HG03060 (cell line): ENCODE results near the gene SEPTIN2.
"Not testable (repeated sequence)": the region's sequence is repeated elsewhere in the genome, so short reads cannot be mapped to it uniquely, and the experiment has no call there.

ENCODE experiments used
- ATAC-seq: cut with Tn5 transposase; IDR thresholded peaks from one replicate; pipeline ENCODE4 v1.9.1; 2021; ENCODE audit warnings: low read depth, moderate number of reproducible peaks; ENCODE audit not compliant: unreplicated experiment

SEPTIN2 gene

DNA sequence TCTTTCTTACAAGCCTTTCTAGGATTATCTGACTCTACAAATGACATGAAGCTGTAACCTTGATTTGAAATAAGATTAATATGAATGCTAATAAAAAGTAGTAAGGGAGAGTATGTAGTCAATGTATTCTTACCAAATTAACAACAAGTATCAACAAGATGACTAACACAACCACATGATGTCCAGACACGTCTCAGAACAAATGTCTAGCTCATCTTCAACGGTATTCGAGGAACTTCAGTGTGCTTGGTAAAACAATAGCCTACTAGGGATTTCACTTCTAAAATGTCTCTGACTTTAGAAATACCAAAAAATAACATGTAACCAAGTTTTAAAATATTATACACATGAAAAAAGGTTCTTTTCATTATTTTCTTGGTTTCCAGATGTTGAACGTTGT, 3.6 kb upstream of the SEPTIN2 start:
- no peak for ATAC-seq

DNA sequence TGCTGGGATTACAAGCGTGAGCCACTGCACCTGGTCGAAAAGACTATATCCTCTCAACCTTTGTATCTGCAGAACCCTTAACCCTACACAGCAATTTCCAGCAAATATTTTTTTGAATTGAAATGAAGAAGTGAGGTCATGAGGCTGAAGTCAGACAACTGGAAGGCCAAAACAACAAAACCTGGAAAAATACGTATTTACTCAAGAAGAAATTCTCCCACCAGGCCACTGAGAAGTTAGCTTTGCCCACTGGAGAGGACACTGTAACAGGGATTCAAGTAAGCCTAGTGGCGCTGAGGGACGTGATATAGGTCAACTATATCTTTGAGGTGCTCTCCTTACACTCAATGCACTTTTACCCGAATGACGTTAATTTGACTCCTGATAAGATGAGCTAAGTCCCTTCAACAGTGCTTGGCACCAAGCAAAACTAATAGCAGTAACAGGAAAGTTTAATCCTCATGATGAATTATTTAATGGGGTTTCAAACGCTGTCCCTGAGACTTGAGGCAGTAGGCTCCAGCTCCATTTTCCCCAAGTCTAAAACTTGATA, 2.1 kb upstream of the SEPTIN2 start:
- no peak for ATAC-seq

DNA sequence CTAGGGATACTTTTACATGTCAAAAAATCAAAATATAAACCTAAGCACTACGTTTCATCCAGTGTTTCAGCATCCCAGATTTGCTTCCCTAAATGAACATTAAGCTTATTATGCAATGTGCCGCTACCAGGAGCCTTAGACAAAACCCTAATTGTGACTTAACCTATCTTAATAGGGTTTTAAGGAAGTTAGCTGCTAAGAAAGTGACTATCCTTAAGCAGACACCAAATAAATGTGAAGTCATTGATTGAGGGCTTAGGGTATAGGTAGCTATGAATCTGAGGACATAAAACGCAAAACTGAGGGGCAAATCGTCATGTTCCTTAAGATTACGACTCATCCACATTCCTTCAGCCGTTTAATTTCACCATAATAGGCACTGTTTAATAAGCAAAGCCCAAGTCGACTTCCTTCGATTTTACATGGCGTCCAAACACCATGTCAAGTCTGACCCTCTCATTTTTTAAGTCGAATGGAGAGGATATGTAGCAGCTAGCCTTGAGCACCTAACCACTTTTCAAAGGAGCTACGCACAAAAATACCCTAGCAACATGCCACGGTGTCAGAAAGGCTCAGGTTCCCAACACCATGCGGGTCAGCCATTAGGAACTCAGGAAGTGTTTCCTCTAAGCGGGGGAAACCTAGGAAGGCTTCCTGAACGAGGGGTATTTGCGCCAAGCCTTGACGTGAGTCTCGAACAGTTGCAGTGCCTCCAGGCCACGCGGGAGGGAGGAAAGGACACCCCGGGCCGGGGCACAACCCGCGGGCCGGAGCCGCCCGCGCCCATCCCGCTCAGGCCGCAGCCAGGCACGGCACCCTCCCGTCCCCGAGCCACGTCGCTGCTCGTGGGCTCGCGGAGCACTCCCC, 1.3 kb upstream of the SEPTIN2 start:
- ATAC-seq = peak; percentile 7

DNA sequence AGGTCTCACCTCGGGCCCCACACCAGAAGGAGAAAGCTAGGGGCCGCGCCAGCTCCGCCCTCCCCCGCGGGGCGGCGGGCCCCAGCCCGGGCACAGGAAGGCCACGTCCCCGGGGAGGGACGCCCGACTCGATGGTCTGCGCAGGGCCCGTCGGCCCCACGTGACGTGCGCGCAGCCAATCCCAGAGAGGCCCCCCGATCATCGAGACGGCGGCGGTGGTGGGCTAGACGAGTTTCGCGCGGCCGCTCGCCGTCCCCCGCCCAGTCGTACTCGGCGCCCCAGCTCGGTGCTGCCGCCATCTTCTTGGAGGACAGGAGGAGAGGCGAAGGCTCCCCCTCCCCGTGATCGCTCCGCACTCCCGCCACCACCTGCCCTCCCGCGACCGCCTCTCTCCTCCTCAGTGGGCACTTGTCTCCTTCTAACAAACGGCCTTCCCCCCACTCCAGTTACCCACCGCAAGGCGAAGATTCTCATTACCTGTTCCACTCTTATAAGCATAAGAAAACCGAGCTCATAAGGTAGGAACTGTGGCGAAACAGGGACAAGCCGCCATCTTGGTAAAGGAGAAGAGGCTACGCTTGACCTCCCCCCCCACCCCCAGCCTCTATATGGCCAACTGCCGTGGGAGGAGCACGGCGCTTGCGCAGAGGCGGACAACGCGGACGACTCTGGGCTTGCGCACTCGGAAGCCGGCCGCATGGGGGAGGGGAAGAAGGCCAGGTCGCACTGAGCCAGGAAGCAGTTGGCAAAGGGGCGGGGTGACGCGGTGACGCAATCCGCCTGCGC, 439 bp upstream of the SEPTIN2 start, which contains the start of gene HDLBP:
Gene HDLBP, minus strand, starts transcription at position 580 of the 786 bp plus-strand sequence. CDS start 48,803 bp downstream, outside the sequence.
- peak; percentile 37 for ATAC-seq

DNA sequence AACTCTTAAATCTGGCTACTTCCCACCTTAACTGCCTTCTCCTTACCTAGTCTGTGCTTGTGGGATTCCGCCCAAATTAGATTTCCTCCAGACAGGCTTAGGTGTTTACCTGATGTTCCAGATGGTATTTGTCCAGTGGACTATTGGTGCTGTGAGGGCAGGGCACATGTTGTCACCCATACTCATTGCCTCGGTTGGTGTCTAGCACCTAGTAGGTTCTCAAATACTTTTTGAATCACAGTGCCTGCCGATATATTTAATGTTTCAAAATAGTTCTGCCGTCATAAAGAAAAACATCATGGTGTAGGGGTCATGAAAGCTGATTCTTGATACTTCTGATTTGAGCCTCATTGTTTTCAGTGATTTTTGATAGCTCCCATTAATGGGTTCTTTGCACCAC, 1.1 kb downstream of the SEPTIN2 start:
- no peak for ATAC-seq

DNA sequence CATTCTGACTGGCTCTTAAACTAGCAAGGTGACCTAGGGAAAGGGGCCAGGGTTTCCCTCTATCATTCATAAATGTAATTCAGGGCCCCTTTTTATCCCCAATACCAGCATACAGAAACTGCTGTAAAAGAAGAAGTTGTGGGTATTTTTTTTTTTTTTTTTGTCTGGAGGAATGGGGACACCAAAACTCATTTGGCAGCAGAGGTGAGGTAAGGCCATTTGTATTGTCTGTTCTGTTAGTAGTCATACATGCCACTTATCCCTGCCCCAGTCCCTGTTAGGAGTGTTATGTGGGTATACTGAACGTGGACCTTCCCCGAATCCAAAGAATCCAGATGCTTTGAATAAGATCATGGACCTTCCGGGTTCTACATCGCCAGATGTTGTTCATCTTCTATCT, 1.7 kb downstream of the SEPTIN2 start:
- no peak for ATAC-seq

DNA sequence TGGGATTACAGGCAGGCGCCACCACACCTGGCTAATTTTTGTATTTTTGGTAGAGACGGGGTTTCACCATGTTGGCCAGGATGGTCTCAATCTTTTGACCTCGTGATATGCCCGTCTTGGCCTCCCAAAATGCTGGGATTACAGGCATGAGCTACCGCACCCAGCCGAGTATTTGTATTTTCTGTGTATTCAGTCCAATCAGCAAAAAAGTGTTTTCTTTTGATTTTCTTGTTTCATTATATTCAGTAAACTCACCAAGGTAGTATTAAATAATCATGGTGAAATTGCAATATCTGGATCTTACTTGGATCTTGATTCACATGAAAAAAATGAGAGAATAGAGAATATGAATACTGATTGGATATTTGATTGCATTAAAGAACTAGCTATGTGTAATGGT, 3.1 kb downstream of the SEPTIN2 start:
- not testable (repeated sequence) for ATAC-seq

DNA sequence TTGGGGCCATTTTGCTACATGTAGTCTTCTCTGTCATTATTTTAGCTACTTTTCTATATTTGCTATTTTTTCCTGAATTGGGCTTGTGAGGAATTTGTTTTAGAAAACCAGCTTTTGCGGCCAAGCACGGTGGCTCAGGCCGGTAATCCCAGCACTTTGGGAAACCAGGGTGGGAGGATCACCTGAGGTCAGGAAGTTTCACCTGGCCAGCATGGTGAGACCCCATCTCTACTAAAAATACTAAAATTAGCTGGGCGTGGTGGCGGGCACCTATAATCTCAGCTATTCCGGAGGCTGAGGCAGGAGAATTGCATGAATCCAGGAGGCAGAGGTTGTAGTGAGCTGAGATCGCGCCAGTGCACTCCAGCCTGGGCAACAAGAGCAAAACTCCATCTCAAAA, 4.7 kb downstream of the SEPTIN2 start:
- no peak for ATAC-seq

DNA sequence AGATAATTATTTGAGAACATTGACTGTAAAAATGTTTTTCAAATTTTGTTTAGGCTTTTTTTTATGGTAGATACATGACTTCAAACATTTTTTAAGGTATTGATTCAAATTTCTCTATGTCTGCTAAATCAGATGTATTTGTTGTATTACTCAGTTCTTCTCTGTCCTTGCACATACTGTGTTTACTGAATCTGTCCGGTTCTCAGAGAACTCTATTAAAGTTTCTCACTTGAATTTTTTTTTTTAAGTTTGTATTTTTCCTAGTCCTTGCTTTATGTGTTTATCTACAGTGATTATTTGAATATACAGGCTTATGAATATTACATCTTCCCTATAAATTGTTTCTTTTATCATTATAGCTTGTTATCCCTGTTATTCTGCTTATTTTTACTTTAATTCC, 5.3 kb downstream of the SEPTIN2 start:
- no peak for ATAC-seq

DNA sequence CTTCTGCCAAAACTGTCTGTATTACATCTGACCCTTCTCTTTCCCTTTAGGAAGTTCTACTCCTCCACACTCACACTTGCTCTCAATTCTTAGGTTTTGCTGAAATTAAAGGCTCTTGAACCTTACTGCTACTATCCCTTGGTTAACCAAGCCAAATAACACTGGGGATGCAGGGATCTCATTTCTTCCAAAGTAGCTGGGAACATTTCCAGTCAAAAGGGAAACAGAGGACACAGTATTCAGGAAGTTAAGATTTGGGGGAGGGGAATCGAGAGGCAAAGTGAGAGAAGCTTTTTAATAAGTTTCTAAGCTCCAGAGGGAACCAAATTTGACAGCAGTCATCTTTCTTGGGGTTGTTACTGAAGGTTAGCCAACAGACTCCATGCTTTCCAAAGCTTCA, 6.2 kb downstream of the SEPTIN2 start:
- no peak for ATAC-seq

DNA sequence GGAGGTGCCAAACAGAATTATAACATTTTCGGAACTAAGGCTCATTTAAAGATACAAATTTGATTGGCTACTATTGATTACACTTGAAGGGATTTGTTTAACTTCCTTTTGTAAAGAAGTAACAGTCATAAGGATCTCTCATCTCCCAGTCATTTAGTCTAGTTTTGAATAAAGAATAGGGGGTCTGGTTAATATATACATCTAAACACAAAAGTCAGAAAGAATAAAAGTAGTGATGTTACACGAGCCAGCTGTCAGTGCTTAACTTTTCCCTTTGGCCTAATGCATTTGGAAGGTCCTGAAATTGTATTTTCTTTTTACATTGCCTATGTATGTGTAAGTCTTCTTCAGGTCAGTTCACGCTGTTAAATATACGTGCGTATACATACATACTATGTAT, 8.1 kb downstream of the SEPTIN2 start:
- no peak for ATAC-seq

DNA sequence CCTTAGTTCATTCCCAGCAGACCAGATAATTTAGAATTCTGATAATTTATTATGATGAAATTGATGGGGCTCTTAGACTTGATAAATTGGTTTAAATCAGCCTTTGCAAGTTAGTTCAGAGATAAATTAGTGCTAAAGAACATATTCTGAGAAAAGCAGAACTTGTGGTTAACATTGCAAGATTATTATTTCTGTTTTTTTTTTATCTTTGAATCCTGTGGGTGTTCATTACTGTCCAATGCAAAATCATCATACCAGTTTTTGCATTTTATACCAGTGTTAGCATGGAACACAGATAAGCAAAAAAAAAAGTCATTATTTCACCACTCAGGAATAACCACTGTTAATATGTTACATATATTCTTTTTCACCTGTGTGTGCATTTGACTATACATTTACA, 9.1 kb downstream of the SEPTIN2 start:
- ATAC-seq = no peak

DNA sequence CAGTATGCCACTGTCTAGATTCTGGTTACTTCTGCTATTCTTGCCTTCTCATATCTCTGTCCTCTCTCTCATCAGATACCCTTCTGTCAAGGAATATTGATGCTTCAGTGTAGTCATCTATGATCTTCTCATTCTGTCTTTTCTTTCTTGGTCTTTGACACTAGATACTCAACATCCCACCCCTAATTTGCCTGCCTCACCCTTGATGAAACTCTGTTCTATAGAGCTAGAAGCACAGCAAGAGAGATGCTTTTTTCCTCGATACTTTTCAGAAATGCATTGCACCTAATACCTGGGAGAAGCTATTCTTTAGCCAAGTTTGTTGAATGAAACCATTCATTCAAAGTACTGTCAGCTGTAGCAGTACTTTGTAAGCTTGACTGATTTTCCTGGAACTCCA, 9.5 kb downstream of the SEPTIN2 start:
- ATAC-seq = no peak

DNA sequence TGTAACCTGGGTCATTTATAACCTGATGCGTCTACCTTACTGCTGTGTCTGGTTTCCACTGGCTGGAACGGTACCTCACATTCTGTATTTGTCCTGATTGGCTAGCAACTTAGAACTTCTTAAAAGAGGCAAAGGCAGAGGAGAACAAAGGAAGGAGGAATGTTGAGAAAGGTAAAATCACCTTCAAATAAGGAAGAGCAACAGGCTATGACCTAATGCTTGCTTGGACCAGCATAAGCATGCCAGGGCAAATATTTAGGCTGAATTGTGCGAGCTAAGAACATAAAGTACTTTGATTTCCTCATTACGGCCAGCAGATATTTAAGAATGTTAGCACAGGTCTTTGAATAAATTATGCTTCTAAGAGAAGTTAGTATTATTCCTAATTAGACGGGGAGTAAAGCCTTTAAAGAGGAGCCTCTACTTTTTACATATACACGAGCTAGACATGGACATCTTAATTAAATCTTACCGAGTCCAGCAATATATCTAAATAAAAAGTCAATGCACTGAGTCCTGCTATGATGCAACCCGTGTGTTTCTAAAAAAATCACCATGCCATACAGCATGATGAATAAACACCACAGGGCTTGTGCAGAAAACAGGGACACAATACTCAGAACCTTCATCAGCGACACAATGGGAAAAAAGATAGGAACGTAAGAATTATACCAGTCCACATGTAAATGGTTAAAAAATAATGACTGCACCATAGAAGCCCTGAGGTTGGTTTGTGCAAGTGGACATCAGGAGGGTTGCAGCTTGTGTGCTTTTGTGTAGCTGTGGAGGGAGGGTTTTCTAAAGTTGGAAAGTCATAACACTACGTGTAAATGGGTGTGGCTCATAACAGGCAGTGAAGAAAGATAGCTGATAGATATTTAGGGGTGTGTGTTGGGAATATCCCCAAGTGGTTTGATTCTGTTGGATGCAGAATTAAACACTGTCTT, 14.2 kb downstream of the SEPTIN2 start:
- ATAC-seq = no peak

DNA sequence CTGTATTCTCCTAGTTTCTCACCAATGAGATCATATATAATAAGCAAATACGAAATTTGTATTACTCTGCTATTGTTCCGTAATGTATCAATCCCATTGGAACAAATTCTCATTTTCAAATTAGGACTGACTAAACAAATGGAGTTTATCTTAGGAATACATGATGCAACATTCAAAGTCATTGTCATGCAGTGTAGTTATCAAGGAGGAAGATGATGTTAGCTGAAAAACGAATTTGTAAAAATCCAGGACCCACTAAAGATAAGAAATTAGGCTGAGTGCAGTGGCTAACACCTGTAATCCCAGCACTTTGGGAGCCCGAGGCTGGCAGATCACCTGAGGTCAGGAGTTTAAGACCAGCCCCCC, 14.9 kb downstream of the SEPTIN2 start:
- no peak for ATAC-seq

DNA sequence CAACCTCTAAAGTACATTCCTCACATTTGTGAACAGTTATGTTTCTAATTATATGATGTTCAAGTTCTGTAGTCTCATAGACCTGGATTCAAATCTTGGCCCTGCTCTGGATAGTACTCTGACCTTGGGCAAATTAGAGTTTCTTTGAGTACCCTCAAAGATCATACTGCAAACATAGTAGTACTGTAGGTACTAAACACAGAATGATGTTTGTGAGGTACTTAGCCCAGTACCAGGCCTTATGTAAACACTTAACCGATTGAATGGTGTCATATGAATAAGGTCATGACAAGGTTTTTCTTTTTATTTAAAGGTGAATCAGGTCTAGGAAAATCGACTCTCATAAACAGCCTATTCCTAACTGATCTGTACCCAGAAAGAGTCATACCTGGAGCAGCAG, 19.1 kb downstream of the SEPTIN2 start:
- ATAC-seq = no peak

DNA sequence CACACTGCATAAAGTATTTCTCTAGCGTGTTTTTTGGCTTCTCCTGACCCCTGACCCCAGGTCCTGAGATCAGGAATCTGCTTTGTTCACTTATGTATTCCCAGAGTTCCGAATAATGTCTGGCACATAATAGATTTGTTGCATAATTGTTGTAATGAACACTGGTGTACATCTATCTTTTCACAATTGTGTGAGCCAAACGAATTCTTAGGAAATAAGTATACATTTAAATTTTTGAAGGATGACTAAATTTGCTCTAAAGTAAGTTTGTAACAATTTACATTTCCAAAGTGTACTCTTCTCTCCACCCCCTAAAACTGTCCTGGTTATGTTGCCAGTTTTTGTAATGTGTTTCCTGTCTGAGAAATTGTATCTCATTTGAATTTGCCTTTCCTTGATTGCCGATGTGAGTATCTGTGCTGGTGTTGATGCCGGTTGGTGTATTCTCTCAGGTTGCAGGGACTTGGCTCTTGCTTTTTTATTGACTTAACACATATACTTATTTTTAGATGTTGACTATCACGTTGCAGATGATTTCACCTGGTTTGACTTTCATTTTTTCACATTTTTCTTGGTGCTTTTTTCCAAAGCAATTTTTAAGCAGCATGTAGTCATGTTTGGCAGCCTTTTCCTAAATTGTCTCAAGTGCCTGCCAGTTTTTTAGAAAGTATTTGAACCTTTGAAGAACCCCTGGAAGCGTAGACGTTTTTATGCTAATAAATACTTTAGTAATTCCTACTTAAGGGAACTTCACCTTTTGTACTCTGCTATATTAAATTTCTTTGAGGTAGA, 24.3 kb downstream of the SEPTIN2 start:
- no peak for ATAC-seq

DNA sequence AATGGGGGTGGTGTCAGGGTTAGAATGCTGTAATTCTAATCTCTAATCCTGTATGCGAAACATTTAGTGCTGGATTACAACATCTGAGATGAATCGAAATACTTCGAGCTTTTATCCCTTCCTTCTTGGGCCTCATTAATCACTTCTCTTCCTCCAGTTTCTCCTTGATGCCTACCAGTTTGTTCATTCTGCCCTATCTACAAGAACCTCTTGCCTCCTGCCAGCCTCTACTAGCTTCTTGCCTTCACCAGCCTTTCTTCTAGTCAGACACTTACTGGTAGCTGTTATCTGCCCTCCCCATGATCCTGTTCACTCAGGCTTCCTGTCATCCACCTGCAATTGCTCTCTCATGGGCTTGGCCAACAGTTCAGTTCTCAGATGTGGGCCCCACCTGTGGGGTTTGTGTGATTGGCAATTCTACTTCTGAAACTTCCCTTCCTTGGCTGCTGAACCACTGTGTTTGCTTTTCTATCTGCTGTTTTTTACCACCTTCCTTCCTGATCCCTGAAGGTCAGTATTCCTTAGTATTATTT, 25.0 kb downstream of the SEPTIN2 start:
- no peak for ATAC-seq

DNA sequence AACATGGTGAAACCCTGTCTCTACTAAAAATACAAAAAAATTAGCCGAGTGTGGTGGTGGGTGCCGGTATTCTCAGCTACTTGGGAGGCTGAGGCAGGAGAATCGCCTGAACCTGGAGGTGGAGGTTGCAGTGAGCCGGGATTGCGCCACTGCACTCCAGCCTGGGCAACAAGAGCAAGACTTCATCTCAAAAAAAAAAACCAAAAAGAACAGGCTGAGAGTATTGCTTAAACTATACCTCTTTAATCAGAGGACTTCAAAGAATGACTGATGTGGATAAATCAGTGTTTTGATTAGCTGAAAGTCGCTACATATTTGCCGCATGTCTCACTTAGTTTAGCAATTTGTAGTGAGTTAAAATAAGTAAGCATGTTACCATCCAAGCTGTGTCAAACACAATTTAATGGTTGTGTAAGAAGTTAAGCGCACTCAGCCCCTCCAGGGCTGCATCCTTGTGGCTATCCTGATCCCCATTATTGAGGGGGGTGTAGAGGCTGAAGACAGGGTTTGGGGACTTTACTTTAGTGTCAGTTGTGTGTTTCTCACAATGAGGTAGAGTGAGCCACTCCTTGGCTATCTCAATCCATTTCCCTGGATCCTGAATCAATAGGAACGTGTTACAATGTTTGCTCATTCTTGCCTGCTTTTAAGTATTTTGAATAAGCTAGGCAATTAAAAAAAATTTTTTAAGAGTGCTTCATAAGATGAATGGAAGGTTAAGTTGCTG, 29.4 kb downstream of the SEPTIN2 start:
- no peak for ATAC-seq
